ENCODE measurements around the gene NDUFB8.

DNA sequence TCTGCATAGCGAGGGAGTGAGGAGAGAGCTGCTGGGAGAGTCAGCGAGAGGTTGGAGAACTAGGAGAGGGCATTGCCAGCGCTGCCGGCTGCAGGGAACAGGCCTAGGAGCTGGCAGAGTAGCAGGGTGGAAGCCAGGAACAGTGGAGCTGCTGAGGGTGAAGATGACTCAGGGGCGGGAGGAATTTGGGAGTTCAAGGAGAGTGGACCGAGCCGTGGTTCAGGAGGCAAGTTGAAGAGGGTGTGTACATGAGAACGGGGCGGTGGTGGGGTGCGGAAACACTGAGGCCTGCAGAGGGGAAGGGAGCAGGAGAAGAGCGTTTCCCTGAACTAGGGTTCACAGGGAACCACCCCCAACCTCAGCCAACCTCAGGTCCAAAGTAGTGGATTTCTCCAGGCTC lies 37.6 kb upstream of the NDUFB8 start:
- TF ChIP-seq, protein P1, sequence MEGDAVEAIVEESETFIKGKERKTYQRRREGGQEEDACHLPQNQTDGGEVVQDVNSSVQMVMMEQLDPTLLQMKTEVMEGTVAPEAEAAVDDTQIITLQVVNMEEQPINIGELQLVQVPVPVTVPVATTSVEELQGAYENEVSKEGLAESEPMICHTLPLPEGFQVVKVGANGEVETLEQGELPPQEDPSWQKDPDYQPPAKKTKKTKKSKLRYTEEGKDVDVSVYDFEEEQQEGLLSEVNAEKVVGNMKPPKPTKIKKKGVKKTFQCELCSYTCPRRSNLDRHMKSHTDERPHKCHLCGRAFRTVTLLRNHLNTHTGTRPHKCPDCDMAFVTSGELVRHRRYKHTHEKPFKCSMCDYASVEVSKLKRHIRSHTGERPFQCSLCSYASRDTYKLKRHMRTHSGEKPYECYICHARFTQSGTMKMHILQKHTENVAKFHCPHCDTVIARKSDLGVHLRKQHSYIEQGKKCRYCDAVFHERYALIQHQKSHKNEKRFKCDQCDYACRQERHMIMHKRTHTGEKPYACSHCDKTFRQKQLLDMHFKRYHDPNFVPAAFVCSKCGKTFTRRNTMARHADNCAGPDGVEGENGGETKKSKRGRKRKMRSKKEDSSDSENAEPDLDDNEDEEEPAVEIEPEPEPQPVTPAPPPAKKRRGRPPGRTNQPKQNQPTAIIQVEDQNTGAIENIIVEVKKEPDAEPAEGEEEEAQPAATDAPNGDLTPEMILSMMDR (IDR thresholded peaks at IDR 0.05; ENCODE audit: low read depth, low read length, poor library complexity, severe bottlenecking), result no peak
- no peak for TF ChIP-seq EZH2phosphoT487 (IDR thresholded peaks at IDR 0.05; ENCODE audit: borderline replicate concordance, low read length)

Data from DOHH2 (cell line).